NOMO-1 (cell line): ENCODE results near the gene HECTD4.
"Not testable (repeated sequence)": the region's sequence is repeated elsewhere in the genome, so short reads cannot be mapped to it uniquely, and the experiment has no call there.

Experiments
- DNase-seq, 2 experiments: peaks; one replicate each; lab custom pipeline; 2025; ENCODE audit not compliant: unreplicated experiment in 2 of 2; lab: John Stamatoyannopoulos, UW

Gene HECTD4

GRCh38 chr12:112126000-112126438 is 256.2 kb downstream of the HECTD4 start:
- peak in 1 of 2 experiments; percentile 12 for DNase-seq

- peak; percentile 95 to 96 for DNase-seq
Measured at GRCh38 chr12:112125250-112125999, 256.8 kb downstream of the HECTD4 start, which contains the start of gene TRAFD1. TSS of gene TRAFD1 (plus strand) at chr12:112125560. CDS start at chr12:112130523, 4,963 bp downstream.

- DNase-seq: no peak
Measured at GRCh38 chr12:112124918-112125249, 257.3 kb downstream of the HECTD4 start.

- no peak for DNase-seq
Measured at GRCh38 chr12:112122823-112123690, 259.2 kb downstream of the HECTD4 start.

- DNase-seq: no peak
Measured at GRCh38 chr12:112121780-112122565, 260.3 kb downstream of the HECTD4 start.

GRCh38 chr12:112117685-112118084 is 264.5 kb downstream of the HECTD4 start:
- no peak for DNase-seq

GRCh38 chr12:112116232-112117060 is 265.8 kb downstream of the HECTD4 start:
- DNase-seq: peak in 1 of 2 experiments; percentile 11

GRCh38 chr12:112115259-112116045 is 266.8 kb downstream of the HECTD4 start:
- no peak for DNase-seq

GRCh38 chr12:112112409-112113133 is 269.7 kb downstream of the HECTD4 start:
- DNase-seq: no peak

GRCh38 chr12:112111931-112112330 is 270.3 kb downstream of the HECTD4 start:
- DNase-seq: no peak

GRCh38 chr12:112110787-112111662 is 271.2 kb downstream of the HECTD4 start:
- DNase-seq: not testable (repeated sequence)
